Duodenal mucosa (tissue), 2 donors: ENCODE results near the gene CD247.

Source experiments
- H3K27ac ChIP-seq: one replicate; pipeline ENCODE4 v1.7.0; 2013; ENCODE audit warnings: low read depth, low read length
- H3K27me3 ChIP-seq, 2 donors: one replicate each; pipeline ENCODE4 v1.7.0; 2013; ENCODE audit warnings: low read length in 2 of 2, control low read depth in 1 of 2; ENCODE audit not compliant: insufficient read depth in 2 of 2, control insufficient read depth in 1 of 2
- H3K36me3 ChIP-seq, 2 donors: one replicate each; pipeline ENCODE4 v1.7.0; 2013; ENCODE audit warnings: low read length in 2 of 2, control low read depth in 1 of 2; ENCODE audit not compliant: insufficient read depth in 2 of 2, control insufficient read depth in 1 of 2
- H3K4me1 ChIP-seq, 2 donors: one replicate each; pipeline ENCODE4 v1.7.0; 2013; ENCODE audit warnings: low read length in 2 of 2, control low read depth in 1 of 2; ENCODE audit not compliant: insufficient read depth in 2 of 2, control insufficient read depth in 1 of 2
- H3K4me3 ChIP-seq, 2 donors: one replicate each; pipeline ENCODE4 v1.7.0; 2013; ENCODE audit warnings: low read length in 2 of 2, low read depth in 1 of 2
- H3K9ac ChIP-seq, 2 donors: one replicate each; pipeline ENCODE4 v1.7.0; 2013; ENCODE audit warnings: low read length in 2 of 2, low read depth in 1 of 2
- H3K9me3 ChIP-seq, 2 donors: one replicate each; pipeline ENCODE4 v1.7.0; 2013; ENCODE audit warnings: low read length in 2 of 2, control low read depth in 1 of 2; ENCODE audit not compliant: control insufficient read depth in 1 of 2

Gene CD247

GRCh38 chr1:167489571-167490340 lies 28.6 kb downstream of the CD247 start:
- H3K27ac ChIP-seq, result no peak overlapping the region
- no peaks in the 10 kb centered on the region for H3K36me3 ChIP-seq
- H3K4me3 ChIP-seq, result no peak overlapping the region
- H3K9me3 ChIP-seq, result no peaks in the 10 kb centered on the region
- H3K27me3 ChIP-seq, result no peaks in the 10 kb centered on the region
- H3K4me1 ChIP-seq, result peaks cover 4 to 6% of the 10 kb centered on the region in 2 donors
- H3K9ac ChIP-seq, result no peak overlapping the region

GRCh38 chr1:167488786-167489185 lies 29.5 kb downstream of the CD247 start:
- H3K9ac ChIP-seq, result no peak overlapping the region
- peaks cover 4 to 6% of the 10 kb centered on the region in 2 donors for H3K4me1 ChIP-seq
- no peaks in the 10 kb centered on the region for H3K9me3 ChIP-seq
- H3K27me3 ChIP-seq, result no peaks in the 10 kb centered on the region
- H3K36me3 ChIP-seq, result no peaks in the 10 kb centered on the region
- H3K27ac ChIP-seq, result no peak overlapping the region
- H3K4me3 ChIP-seq, result no peak overlapping the region

GRCh38 chr1:167487614-167488013 lies 30.7 kb downstream of the CD247 start:
- Histone ChIP-seq H3K36me3 (no peaks in the 10 kb centered on the region), H3K27ac (no peak overlapping the region), H3K9me3 (no peaks in the 10 kb centered on the region), H3K4me1 (peaks cover 6% of the 10 kb centered on the region in 2 donors), H3K27me3 (no peaks in the 10 kb centered on the region), H3K4me3 (no peak overlapping the region), H3K9ac (no peak overlapping the region)

GRCh38 chr1:167486090-167486824 lies 32.1 kb downstream of the CD247 start:
- Histone ChIP-seq H3K36me3 (no peaks in the 10 kb centered on the region), H3K27ac (no peak overlapping the region)

DNA sequence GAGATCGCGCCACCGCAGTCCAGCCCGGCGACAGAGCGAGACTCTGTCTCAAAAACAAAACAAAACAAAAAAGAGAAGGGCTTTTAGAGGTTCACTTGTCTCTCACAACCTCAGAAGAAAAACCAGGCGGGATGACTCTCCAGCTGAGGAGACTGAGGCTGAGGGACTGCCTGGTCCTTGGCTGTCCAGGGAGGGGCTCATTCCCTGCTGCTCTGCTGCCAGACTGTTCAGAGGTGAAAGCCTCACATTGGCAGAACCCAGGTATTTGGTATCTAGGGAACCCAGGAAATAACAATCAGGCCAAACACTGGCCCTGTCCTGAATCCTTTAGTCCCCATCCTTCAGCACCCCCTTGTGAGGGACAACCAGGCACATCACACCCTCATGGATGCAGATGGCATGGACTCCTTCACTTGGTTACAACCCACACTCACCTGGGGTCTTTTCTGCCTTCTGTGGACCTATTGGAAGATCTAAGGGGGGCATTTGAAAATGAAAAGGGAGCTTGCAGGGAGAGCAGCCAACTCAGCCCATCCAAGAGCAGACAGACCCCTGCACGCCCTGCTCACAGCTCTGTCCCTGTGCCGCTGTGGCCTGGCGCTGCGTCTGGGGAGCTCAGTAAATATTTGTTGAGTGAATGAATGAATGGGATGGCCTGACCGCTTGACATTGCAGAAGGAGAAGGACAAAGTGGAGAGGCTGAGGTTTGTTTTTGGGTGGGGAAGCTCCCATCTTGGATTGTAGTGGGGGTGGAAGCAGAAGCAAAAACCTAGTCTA lies 33.4 kb downstream of the CD247 start:
- H3K27ac ChIP-seq, result no peak overlapping the region
- H3K9me3 ChIP-seq, result no peaks in the 10 kb centered on the region
- no peak overlapping the region for H3K4me3 ChIP-seq
- H3K36me3 ChIP-seq, result no peaks in the 10 kb centered on the region
- H3K27me3 ChIP-seq, result no peaks in the 10 kb centered on the region
- no peak overlapping the region for H3K9ac ChIP-seq
- peaks cover 6 to 10% of the 10 kb centered on the region in 2 donors for H3K4me1 ChIP-seq

More at GRCh38 chr1:167486090-167486824, 32.1 kb downstream of the CD247 start:
- Histone ChIP-seq H3K27me3 (no peaks in the 10 kb centered on the region), H3K4me1 (peaks cover 6 to 10% of the 10 kb centered on the region in 2 donors), H3K4me3 (no peak overlapping the region), H3K9ac (no peak overlapping the region), H3K9me3 (no peaks in the 10 kb centered on the region)

- H3K9ac ChIP-seq, result no peak overlapping the region
- H3K27ac ChIP-seq, result no peak overlapping the region
- peaks cover 6 to 10% of the 10 kb centered on the region in 2 donors for H3K4me1 ChIP-seq
- H3K9me3 ChIP-seq, result no peaks in the 10 kb centered on the region
- no peak overlapping the region for H3K4me3 ChIP-seq
- H3K27me3 ChIP-seq, result no peaks in the 10 kb centered on the region
- H3K36me3 ChIP-seq, result no peaks in the 10 kb centered on the region
Observed at GRCh38 chr1:167483790-167484189, 34.5 kb downstream of the CD247 start.

GRCh38 chr1:167482184-167482583 lies 36.1 kb downstream of the CD247 start:
- no peaks in the 10 kb centered on the region for H3K9me3 ChIP-seq
- peaks cover 6 to 10% of the 10 kb centered on the region in 2 donors for H3K4me1 ChIP-seq
- H3K4me3 ChIP-seq, result no peak overlapping the region
- no peak overlapping the region for H3K9ac ChIP-seq
- no peaks in the 10 kb centered on the region for H3K27me3 ChIP-seq
- no peaks in the 10 kb centered on the region for H3K36me3 ChIP-seq
- no peak overlapping the region for H3K27ac ChIP-seq

DNA sequence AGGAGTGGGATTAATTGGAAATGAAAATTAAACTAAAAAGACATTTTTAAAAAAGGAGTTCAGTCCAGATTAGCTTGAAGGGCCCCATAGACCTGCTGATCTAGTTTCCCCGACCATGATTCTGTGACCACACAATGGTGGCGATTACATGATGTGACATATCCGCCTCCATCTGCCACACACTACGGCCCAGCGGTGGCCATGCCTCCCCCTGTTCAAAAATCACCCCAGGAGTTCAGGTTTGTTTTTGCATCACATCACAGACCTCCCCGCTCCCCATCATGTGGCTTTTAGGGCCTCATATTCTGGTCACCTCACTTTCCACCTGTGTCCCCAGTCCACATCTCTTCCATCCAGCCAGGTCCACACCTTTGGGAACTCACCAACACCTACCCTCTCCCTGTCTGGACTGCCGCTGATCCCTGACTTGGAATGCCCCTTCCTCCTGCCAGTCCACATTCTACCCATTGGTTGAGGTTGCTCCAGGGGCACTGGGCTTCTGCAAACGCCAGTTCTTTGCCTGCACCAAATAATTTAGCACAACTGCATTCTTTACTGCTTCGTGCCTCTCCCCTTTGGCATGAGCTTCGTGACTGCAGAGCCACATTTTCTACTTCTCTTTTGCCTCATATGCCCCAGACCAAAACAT lies 38.9 kb downstream of the CD247 start:
- no peaks in the 10 kb centered on the region for H3K9me3 ChIP-seq
- no peak overlapping the region for H3K4me3 ChIP-seq
- no peak overlapping the region for H3K27ac ChIP-seq
- H3K27me3 ChIP-seq, result no peaks in the 10 kb centered on the region
- no peak overlapping the region for H3K9ac ChIP-seq
- H3K4me1 ChIP-seq, result peaks cover 0 to 5% of the 10 kb centered on the region in 2 donors
- no peaks in the 10 kb centered on the region for H3K36me3 ChIP-seq

DNA sequence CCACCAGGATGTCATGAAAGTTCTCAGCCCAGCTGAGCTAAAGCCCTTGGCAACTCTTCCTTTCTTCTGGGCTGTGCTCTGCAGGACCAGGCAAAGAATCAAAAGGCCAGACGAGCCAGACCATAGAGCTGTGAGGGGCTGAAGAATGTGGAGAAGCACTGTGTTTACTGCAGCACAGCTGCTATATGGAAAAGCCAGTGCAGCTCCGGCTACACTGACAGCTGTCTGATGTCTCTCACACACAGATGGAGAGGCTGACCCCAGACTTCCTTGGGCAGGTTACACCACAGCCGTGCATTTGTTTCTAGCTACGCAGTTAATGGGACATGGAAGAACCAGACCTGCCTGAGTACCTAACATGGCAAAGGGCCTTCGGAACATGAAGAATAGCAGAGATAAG lies 40.3 kb downstream of the CD247 start:
- H3K9me3 ChIP-seq, result no peaks in the 10 kb centered on the region
- H3K27ac ChIP-seq, result no peak overlapping the region
- no peak overlapping the region for H3K9ac ChIP-seq

More for the DNA sequence above, 40.3 kb downstream of the CD247 start:
- Histone ChIP-seq H3K36me3 (no peaks in the 10 kb centered on the region), H3K4me3 (no peak overlapping the region), H3K27me3 (no peaks in the 10 kb centered on the region), H3K4me1 (peaks cover 0 to 5% of the 10 kb centered on the region in 2 donors)
